ENCODE data around the gene WT1.
"Not testable (repeated sequence)": the region's sequence is repeated elsewhere in the genome, so short reads cannot be mapped to it uniquely, and the experiment has no call there.

The WT1 gene

GRCh38 chr11:32435511-32435941 lies at the start of gene WT1:
TSS of gene WT1 (minus strand) at chr11:32435539.
- peak; percentile 79 for DNase-seq (ENCODE audit: low read depth)

- DNase-seq (ENCODE audit: low read depth), result no peak
Observed at GRCh38 chr11:32479291-32479690, 44.0 kb upstream of the WT1 start.

- peak; percentile 98 for DNase-seq (ENCODE audit: low read depth)
Observed at GRCh38 chr11:32478277-32478731, 43.0 kb upstream of the WT1 start.

GRCh38 chr11:32473282-32473909 lies 38.1 kb upstream of the WT1 start:
- DNase-seq (ENCODE audit: low read depth), result no peak

- DNase-seq (ENCODE audit: low read depth), result no peak
Observed at GRCh38 chr11:32472226-32472625, 36.9 kb upstream of the WT1 start.

- DNase-seq (ENCODE audit: low read depth), result not testable (repeated sequence)
Observed at GRCh38 chr11:32471544-32471943, 36.2 kb upstream of the WT1 start.

GRCh38 chr11:32469791-32470190 lies 34.5 kb upstream of the WT1 start:
- DNase-seq (ENCODE audit: low read depth), result no peak

GRCh38 chr11:32466279-32466915 lies 31.1 kb upstream of the WT1 start:
- DNase-seq (ENCODE audit: low read depth), result peak; percentile 96

GRCh38 chr11:32464078-32464477 lies 28.7 kb upstream of the WT1 start:
- no peak for DNase-seq (ENCODE audit: low read depth)

- DNase-seq (ENCODE audit: low read depth), result no peak
Observed at GRCh38 chr11:32462011-32462690, 26.8 kb upstream of the WT1 start.

GRCh38 chr11:32456864-32457263 lies 21.5 kb upstream of the WT1 start:
- no peak for DNase-seq (ENCODE audit: low read depth)

GRCh38 chr11:32454993-32455392 lies 19.7 kb upstream of the WT1 start:
- DNase-seq (ENCODE audit: low read depth), result no peak

GRCh38 chr11:32451808-32452207 lies 16.5 kb upstream of the WT1 start:
- DNase-seq (ENCODE audit: low read depth), result peak; percentile 74

- no peak for DNase-seq (ENCODE audit: low read depth)
Observed at GRCh38 chr11:32450372-32450771, 15.0 kb upstream of the WT1 start.

GRCh38 chr11:32448232-32448631 lies 12.9 kb upstream of the WT1 start:
- peak; percentile 51 for DNase-seq (ENCODE audit: low read depth)

GRCh38 chr11:32447252-32447651 lies 11.9 kb upstream of the WT1 start:
- no peak for DNase-seq (ENCODE audit: low read depth)

- DNase-seq (ENCODE audit: low read depth), result no peak
Observed at GRCh38 chr11:32446227-32446626, 10.9 kb upstream of the WT1 start.

- no peak for DNase-seq (ENCODE audit: low read depth)
Observed at GRCh38 chr11:32444186-32444585, 8.8 kb upstream of the WT1 start.

GRCh38 chr11:32440916-32441315 lies 5.6 kb upstream of the WT1 start:
- no peak for DNase-seq (ENCODE audit: low read depth)

GRCh38 chr11:32440312-32440908 lies 5.1 kb upstream of the WT1 start:
- DNase-seq (ENCODE audit: low read depth), result no peak

- no peak for DNase-seq (ENCODE audit: low read depth)
Observed at GRCh38 chr11:32439501-32440210, 4.3 kb upstream of the WT1 start.

- DNase-seq (ENCODE audit: low read depth), result no peak
Observed at GRCh38 chr11:32438866-32439489, 3.6 kb upstream of the WT1 start.
